ENCODE measurements around the gene ANKS3.
A peak's percentile ranks its signal among the peaks of the same experiment; 100 is the strongest.

The ANKS3 gene

GRCh38 chr16:4734063-4734729 lies at the start of gene ANKS3, which contains the start of gene DNAAF8:
TSS of gene ANKS3 (minus strand) at chr16:4734271. CDS start at chr16:4730149, 4,122 bp downstream.
TSS of gene DNAAF8 (plus strand) at chr16:4734537. CDS start at chr16:4736515, 1,978 bp downstream.
- peak; percentile 100 for DNase-seq (ENCODE audit: low spot score)

- DNase-seq (ENCODE audit: low spot score), result no peak
These were observed 49.3 kb upstream of the ANKS3 start for GRCh38 chr16:4783251-4783950.

GRCh38 chr16:4780235-4780634 lies 46.2 kb upstream of the ANKS3 start:
- no peak for DNase-seq (ENCODE audit: low spot score)

GRCh38 chr16:4778050-4778392 lies 44.0 kb upstream of the ANKS3 start:
- no peak for DNase-seq (ENCODE audit: low spot score)

- no peak for DNase-seq (ENCODE audit: low spot score)
These were observed 43.4 kb upstream of the ANKS3 start for GRCh38 chr16:4777339-4778049.

- no peak for DNase-seq (ENCODE audit: low spot score)
These were observed 42.2 kb upstream of the ANKS3 start for GRCh38 chr16:4776141-4776705.

- no peak for DNase-seq (ENCODE audit: low spot score)
These were observed 40.9 kb upstream of the ANKS3 start for GRCh38 chr16:4775005-4775404.

GRCh38 chr16:4772351-4772750 lies 38.3 kb upstream of the ANKS3 start:
- no peak for DNase-seq (ENCODE audit: low spot score)

GRCh38 chr16:4771646-4772045 lies 37.6 kb upstream of the ANKS3 start:
- DNase-seq (ENCODE audit: low spot score), result no peak

GRCh38 chr16:4769306-4769638 lies 35.2 kb upstream of the ANKS3 start:
- no peak for DNase-seq (ENCODE audit: low spot score)

- peak; percentile 98 for DNase-seq (ENCODE audit: low spot score)
These were observed 34.7 kb upstream of the ANKS3 start for GRCh38 chr16:4768549-4769305.

- DNase-seq (ENCODE audit: low spot score), result no peak
These were observed 33.9 kb upstream of the ANKS3 start for GRCh38 chr16:4767872-4768548.

- DNase-seq (ENCODE audit: low spot score), result peak; percentile 98
These were observed 33.0 kb upstream of the ANKS3 start, which contains the start of gene ZNF500 for GRCh38 chr16:4766875-4767628. TSS of gene ZNF500 (minus strand) at chr16:4767162. CDS start at chr16:4765978, 1,184 bp downstream.

GRCh38 chr16:4765511-4766474 lies 31.7 kb upstream of the ANKS3 start:
- DNase-seq (ENCODE audit: low spot score), result no peak

- no peak for DNase-seq (ENCODE audit: low spot score)
These were observed 29.7 kb upstream of the ANKS3 start for GRCh38 chr16:4763791-4764190.

GRCh38 chr16:4762205-4762604 lies 28.1 kb upstream of the ANKS3 start:
- no peak for DNase-seq (ENCODE audit: low spot score)

GRCh38 chr16:4760221-4760910 lies 26.3 kb upstream of the ANKS3 start:
- DNase-seq (ENCODE audit: low spot score), result no peak

- no peak for DNase-seq (ENCODE audit: low spot score)
These were observed 21.6 kb upstream of the ANKS3 start for GRCh38 chr16:4755687-4756086.

GRCh38 chr16:4754865-4755264 lies 20.8 kb upstream of the ANKS3 start:
- DNase-seq (ENCODE audit: low spot score), result no peak

Data from hepatic stellate cell (primary cell).